ENCODE results near the gene TRAPPC2L.

- TF ChIP-seq CTCF (IDR thresholded peaks at IDR 0.05) (no peak), POLR2AphosphoS5 (IDR thresholded peaks at IDR 0.05) (no peak), POLR2A (IDR thresholded peaks at IDR 0.05) (no peak)
Observed at GRCh38 chr16:88831838-88832237, 25.1 kb upstream of the TRAPPC2L start.
